Omental fat pad (tissue), 4 donors: ENCODE results near the gene PDE4D. TPM values are rescaled to one million over a fixed set of nuclear protein-coding genes. Genes with fewer than 3 reads are reported as not detected.

Experiments used
- ATAC-seq: fragments of 150-250 bp; one replicate; pipeline ENCODE4 v1.9.1; 2016; ENCODE audit warnings: mild to moderate bottlenecking, moderate library complexity; ENCODE audit not compliant: low FRiP score
- DNase-seq: peaks from one replicate; pipeline ENCODE4 v3.0.0-alpha.2; 2019; ENCODE audit warnings: low spot score
- total RNA-seq, 4 donors: library from RNA; depleted of rRNA; stranded (reverse); fragments of >200 nt; gene quantifications; one replicate each; pipeline ENCODE4 v1.1.0, GENCODE V29; 2016
- TF ChIP-seq, protein P1 (sequence below), 3 donors: fragments of 450-650 bp; IDR thresholded peaks; one replicate each; pipeline ENCODE4 v1.5.1; 2016 to 2017; ENCODE audit warnings: antibody characterized with exemption in 3 of 3, mild to moderate bottlenecking in 3 of 3, moderate library complexity in 2 of 3

PDE4D gene
- total RNA-seq, 4 donors from 2014 or later: 32.5 to 94.8 (median 43.2) TPM

DNA sequence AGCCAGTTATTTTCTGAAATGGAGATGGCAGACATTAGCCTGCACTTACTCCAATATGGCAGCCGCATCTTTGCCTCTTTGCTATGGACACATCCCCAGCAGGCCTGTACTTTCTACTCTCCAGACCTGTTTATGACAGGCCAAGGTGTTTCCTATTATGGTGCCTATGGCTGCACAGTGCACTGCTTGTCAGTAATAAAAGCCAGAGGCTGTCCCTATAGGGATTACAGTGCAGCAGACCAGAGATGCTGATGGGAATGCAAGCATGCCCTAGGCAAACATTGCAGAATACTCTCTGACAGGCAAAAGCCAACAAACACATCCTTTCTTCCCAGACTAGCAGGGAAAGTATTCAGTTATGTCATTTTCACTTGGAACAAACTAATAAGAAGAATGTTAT is 867.8 kb downstream of the PDE4D start:
- no peak for DNase-seq
- TF ChIP-seq, protein P1, sequence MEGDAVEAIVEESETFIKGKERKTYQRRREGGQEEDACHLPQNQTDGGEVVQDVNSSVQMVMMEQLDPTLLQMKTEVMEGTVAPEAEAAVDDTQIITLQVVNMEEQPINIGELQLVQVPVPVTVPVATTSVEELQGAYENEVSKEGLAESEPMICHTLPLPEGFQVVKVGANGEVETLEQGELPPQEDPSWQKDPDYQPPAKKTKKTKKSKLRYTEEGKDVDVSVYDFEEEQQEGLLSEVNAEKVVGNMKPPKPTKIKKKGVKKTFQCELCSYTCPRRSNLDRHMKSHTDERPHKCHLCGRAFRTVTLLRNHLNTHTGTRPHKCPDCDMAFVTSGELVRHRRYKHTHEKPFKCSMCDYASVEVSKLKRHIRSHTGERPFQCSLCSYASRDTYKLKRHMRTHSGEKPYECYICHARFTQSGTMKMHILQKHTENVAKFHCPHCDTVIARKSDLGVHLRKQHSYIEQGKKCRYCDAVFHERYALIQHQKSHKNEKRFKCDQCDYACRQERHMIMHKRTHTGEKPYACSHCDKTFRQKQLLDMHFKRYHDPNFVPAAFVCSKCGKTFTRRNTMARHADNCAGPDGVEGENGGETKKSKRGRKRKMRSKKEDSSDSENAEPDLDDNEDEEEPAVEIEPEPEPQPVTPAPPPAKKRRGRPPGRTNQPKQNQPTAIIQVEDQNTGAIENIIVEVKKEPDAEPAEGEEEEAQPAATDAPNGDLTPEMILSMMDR (IDR thresholded peaks at IDR 0.05): no peak
- ATAC-seq: no peak

GRCh38 chr5:59021837-59022514 is 871.5 kb downstream of the PDE4D start:
- DNase-seq (no peak), ATAC-seq (no peak)
- TF ChIP-seq, protein P1 (IDR thresholded peaks at IDR 0.05): no peak

DNA sequence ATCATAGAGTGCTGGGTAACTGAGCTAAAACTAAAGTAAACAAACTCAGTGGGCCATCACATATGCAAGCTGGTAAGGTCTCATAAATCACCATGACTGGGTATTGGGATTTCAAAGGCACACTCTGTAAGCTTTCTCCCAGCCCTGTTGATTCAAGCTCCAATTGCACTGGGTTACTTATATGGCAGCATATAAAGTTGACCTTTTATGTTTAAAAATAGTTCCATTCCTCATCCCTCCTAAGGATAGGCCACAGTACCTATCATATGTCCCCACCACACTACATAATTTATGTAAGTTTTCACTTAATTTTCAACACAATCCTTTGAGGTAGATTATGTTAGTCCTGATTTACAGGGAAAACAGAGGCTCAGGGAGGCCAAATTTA is 872.2 kb downstream of the PDE4D start:
- DNase-seq (no peak), ATAC-seq (no peak)
- TF ChIP-seq, protein P1 (IDR thresholded peaks at IDR 0.05): no peak

DNA sequence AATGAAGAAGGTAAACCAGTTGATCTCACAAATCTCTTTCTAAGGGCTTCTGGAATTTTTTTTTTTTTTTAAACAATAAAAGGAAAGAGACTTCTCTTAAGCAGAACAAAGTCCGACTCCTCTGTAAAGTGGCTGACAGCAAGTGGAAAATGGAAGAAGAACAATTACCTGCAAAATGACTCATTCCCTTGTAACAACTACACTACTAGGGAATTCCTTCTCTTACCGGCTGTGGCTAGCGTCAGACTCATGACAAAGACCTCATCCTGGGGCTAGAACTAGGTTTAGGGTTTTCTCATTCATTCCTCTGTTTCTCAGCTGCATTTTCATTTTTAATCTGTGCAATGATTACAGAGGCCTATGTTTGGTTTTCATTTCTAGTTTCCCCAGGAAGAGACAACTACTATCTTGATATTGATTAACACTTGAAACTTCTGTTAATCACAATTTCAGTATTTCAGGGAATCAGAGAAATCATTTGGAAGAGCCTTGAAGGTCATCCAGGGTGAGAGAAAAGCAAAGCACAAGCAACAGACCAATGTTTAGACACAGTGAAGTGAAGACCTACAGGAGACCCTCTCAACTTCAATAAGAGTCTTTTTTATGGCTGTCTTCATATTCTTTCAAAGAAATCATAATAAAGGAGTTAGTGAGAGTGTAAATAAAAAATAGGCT is 872.8 kb downstream of the PDE4D start:
- DNase-seq: no peak
- TF ChIP-seq, protein P1 (IDR thresholded peaks at IDR 0.05): no peak
- ATAC-seq: no peak

DNA sequence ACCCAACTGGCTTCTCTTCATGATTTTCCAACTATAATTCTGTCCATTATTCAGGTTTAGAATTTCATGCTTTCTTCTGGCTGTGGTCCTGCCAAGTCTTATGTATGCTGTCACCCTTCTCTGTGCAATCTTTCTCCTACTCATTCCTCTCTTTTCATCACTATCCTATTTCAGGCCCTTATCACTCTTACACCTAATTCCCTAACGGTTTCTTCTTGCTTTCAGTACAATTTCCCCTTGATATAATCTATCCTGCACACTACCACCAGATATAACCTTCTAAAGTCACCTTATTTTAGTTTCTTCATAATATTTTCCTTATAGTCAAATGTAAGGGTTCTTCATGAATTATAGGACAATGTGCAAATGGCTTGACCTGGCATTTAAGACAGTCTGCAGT is 874.4 kb downstream of the PDE4D start:
- no peak for DNase-seq
- ATAC-seq: no peak
- TF ChIP-seq, protein P1 (IDR thresholded peaks at IDR 0.05): no peak

DNA sequence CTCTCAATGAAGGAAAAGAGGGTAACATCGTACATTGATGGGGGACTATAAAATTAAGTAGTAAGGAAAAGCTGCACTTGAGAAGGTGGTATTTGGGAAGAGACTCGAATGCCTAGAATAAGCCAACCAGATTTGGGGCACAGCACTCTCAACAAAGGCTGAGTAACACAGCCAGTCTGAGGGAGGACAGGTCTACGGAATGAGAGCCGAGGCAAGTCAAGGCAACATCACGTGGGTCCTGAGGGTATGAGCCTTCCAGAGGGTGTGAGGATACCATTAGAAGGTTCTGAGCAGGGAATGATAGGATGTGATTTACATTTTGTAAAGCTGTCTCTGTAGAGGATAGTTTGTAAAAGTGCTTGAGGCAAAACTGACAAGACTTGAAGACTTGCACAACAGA is 876.6 kb downstream of the PDE4D start:
- TF ChIP-seq, protein P1 (IDR thresholded peaks at IDR 0.05): no peak
- ATAC-seq (no peak), DNase-seq (no peak)
